Activated gamma-delta T cell treated with anti-CD3 and anti-CD28 coated beads, Interleukin-2, amount 50 U/mL, for 16 hours (primary cell): ENCODE measurements around the gene CMSS1.

ENCODE experiments used
- DNase-seq: peaks from one replicate; pipeline ENCODE4 v3.0.0-alpha.2; 2020; ENCODE audit warnings: low read depth

The CMSS1 gene

DNA sequence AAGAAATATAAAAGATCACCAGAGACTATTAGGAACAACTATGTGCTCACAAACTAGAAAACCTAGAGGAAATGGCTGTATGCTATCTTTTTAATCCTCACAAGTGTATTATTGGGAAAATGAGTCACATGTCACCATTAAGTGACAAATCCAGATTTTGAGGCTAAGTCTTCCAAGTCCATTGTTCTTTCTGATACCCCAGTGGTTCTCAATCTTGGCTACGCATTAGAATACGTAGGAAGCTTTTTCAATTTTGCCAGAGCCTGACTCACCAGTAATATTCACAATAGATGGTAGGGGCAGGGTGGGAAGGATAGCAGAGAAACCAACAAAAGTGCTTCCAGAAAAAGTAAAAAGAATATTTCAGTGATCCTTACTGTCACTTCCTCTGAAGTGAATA is 179.6 kb downstream of the CMSS1 start:
- no peak for DNase-seq

DNA sequence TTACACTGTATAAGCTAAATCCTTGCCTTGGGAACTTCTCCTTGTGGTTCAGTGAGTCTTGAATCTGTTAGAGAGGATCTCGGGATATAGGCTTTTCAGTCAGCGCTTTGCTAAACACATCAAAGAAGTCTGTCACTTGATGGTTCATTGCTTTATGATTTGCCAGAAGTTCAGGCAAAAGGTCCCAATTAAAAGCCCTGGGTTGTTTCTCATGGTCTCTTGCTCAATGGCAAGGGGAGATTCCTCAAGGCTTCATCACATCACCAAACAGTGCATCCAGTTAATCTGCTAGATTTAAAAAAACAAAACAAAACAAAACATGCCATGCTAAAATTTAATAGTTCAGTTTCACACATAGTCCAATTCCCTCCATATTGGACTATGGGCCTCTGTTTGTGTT is 181.9 kb downstream of the CMSS1 start:
- no peak for DNase-seq

DNA sequence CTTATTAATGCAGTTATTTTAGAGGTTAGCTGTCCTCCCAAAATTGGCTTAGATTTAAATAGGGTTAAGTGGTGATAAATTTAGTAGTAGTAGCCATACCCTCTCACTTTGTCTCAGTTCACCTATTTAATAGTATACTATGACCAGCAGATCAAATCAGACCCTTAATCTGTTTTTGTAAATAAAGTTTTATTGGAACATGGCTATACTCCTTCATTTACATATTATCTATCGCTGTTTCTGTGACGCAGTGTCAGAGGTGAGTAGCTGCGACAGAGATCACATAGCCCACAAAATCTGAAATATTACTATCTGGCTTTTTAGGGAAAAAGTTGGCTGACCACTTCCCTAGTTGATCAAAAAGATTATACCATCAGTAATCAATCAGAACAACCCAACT is 183.4 kb downstream of the CMSS1 start:
- DNase-seq, result no peak

DNA sequence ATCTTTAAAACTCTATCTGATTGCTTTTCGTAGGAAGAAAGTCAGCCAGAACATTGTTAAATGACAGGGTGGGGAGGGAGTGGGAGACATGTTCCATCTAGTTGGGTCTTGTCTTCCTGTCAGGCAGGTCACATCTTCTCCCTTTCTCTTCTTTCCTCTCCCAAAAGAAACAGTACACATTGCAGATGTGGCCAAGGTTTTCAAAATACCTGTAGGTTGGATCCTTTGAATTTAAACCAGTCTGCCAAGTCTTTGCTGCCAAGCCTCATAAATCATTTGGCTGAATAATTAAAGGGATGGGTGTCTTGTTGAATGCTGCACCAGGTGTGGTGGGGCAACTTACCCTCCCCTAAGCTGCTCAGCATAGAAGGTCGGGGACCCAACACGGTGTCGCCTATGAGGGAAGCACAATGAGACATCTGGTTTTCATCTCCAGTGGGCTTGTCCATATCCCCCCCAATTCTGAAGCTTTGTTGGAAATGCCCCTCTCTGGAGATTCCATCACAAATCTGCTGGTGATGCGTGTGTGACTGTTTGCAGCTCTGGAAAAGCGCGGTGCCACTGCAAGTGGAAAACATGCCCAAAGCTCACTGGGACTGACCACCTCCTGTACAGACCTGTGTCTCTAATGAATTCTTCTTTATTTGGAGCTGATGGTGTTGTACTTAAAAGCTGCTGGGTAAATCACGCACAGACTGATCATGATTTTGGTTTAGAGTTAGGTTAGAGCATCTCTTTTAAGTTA is 184.0 kb downstream of the CMSS1 start:
- no peak for DNase-seq

DNA sequence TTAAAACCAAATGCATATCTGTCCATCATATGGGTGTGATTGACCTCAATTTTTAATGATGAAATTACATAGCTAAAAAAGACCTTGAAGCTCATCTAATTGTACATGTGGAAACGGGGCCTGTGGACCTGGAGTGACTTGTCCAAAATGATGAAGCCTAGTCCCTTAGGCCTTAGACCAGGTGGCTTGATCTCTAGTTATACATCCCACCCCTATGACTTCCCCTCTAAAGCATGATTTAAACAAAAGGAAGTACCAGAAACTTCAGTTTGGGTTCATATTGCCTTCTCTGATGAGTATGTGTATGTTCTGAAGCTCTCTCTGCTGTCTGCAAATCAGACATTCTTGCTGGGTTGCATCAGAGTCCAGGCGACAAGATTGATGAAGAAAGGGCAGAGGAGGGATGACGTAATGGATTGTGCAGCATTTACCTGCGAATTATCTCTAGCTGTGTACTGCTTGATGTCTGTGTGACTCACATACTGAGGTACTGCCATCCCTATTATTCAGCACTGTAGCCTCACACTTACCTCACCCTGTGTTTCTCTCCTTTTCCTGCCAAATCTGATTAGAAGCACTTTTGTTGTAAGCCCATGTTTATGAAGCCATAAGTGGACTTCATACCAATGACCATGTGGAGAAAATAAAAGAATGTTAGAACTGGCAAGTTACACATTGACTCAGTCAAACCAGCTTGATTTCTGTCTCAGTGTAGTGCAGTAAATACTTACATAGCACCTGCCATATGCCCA is 185.1 kb downstream of the CMSS1 start:
- DNase-seq, result no peak

DNA sequence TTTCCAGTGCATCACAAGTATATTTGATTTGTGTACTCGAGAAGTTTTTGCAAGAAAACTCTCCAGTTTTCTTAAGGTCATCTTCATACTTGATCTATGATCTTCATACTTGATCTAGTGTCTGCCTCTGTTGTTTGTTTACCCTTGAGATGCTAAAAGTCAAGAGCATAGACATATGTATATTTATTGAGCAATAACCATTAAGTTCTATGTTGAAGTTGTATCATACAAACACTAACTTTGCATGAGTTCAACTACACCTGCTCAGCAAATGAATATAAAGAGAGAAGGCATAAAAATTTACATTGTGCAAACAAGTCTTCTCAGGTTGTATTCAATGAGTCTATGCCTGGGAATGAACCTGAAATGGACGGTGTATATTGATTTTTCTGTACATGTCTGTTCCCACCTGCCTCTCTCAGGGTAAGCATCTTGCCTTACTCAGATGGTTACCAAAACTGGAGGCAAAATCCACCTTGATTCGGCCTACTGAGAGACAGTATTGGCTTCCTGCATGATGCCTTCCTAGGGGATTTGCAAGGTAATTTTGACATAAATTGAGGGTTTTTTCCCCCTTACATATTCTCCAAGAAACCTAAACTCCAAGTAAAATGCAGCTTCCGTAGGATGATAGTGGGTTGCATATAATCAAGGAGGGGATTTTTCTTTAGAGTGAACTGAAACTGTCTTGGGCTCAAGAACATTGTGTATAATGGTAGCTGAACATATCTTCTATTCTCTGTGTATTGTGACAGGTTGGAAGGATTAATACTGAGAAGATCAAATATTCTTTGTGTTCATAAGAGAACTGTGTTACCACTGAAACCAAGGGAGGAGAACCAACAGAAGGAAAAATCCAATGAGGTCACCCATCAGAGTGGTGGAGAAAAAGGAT is 186.2 kb downstream of the CMSS1 start:
- DNase-seq, result no peak

DNA sequence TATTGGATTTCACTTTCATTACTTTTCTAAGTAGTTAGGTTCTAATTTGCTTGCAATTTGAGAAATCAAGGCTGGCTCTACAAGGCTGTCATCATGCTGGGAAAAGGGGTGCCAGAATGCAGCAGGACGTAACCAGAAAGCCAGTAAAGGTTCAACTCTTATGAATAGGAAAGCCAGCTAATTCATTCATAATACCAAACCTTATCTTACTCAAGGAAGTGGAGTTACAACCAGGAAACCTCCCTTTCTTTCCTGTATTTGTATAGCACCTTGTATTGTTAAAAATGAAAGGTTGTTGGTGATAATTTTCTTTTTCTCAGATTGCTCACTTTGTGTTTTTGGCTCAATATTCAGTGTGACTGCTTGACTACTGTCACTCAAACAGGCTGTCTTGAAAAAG is 187.3 kb downstream of the CMSS1 start:
- DNase-seq, result no peak

DNA sequence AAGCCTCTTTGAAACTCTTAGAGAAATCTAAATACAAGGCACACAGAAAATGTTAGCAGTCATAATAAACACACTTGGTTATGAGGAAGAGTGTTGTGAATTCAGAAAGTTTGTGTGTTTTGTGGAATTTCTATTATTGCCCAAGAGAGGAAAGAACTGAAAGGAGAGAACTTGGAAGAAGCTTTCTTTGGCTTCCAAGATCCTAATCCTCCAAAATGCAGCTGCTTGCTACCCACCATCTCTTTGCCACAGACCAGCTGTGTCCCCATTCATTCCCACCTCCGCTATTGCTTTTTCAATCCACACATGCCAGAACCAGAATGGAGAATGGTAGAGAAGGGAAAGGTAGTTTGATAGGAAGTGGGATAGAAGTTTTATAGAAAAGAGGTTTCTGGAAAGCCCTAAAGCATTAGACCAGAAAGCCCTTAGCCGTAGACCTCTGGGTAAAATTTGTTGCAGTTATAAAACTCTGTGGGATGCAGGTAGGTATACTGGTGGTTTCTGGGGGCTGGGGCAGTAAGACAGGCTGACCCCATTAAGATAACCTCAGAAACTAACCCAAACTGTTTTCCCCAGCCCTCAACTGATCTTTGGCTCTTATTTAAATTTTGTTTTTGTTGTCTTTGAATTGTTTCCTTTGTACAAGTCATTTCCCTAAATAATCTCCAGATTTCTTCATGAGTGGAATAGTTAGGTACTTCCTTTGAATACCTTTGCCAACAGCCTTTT is 188.2 kb downstream of the CMSS1 start:
- no peak for DNase-seq

DNA sequence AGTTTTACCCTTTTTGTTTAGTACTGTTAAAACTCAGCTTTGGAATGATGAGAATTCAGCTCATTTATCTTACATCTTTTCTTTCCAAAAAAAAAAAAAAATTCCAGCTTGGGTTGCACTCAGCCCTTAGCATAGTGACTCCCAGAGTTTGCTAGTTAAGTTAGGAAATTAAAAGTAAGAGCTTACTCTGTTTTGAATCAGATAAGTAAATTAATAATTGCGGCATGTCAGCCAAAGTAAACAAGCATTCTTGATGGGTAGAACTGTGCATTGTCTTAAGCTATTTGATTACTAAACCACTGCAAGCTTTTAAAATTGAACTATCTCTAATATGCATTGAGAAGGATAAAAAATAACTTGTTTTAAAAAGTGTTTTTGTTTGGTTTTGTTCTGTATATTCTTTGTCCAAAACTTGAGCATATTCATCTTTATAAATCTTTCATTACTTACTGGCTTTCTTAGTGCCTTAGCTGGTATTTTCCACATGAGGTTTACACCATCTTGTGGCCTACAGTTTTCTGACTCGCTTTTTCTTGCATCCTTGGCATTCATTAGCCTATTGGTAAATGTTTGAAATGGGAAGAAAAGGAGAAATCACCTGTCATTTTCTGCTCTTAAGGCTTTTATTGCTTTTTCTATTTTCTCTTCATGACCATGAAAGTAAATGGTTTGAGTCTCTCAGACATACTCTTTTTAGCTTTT is 189.1 kb downstream of the CMSS1 start:
- DNase-seq, result no peak

DNA sequence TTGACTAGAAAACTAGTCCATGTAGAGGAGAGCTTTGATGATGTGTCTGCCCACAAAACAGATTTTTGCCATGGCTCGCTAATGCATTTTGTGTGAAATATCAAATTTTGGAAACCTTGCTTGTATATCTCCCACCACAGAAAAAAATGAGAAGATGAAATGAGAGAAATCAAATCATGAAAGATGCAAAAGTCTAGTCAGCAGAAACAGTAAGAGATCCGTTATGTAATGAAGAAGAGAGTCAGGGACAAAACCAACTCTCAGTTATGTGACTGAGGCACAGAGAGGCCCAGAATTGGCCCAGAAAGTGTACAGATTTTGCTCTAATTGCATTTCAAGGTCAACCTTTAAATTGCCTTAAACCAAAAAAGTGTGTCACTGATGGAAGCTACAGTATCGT is 189.7 kb downstream of the CMSS1 start:
- no peak for DNase-seq

DNA sequence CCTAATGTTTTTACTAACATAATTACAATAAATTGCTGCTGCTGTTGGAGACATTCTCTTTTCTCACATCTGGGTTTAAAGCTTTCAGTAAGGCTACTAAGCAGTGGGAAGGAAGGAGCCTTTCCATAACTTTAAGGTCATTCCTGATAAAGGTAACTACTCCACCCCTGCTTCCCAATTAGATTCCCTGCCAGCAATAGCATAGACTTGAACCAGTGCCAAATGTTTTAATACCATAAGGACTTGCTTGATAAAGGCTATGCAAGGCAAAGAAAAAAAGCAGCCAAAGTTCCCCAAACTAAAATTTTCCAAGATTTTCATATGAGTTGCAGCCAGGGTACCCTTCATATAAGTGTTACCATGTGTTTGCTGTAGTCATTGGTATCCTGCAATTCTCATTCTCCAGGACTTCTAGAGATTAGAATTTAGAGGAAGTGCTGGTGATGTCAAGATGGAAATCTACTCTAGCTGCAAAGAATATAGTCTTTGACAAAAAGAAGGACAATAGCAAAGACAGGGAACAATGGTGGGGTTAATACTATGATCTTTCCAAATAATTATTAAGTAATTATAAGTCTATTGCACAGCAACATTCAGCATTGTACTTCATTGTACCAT is 190.5 kb downstream of the CMSS1 start:
- no peak for DNase-seq

DNA sequence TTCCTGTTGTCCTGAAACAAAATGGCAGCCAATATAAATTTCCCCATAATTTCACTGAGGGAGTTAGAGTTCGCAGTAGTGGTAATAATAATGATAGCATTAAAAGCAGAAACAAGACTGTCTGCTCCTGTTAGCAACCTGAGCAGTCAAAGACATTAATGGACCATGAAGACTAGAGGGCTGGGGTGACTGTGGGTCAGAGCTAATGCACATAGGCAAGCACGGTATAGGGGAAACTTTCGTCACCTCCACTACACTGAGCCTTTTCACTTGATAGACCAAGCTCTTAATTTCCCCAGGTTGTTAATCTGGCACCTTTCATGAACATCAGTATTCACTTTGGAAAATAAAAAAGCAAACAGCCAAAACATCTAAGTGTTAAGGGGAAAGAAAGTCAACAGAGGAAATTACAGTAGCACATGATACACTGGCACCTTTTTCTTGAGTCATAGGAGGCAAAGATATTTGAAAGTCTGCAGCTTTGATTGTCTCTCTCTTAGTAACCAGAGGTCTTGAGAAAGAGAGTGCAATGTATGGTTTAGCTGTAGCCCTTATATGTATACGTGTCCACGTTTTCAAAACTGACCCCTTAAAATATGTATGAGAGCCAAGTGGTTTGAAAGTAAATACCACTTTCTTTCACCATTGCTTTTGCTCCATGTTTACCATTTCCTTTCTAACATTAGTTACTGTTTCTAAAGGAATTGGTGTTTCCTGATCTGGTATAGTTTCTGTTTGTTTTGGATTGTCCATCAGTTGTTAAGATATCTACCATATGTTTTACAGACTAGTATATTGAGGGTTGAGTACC is 191.8 kb downstream of the CMSS1 start:
- DNase-seq, result no peak

DNA sequence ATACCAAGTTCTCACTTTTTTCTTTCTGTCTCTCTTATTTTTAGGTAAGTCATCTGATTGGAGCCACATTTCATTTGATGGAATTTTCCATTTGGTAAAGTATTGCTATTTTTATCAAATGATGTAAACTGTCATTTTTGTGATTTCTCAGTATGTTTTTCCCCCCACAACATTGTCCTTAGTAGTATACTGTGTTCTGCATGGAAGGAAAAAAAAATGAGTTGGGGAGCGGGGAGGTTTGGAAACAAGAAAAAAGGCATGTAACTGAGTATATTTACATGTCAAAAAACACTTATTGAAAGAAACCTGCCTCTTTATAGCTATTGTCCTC is 192.4 kb downstream of the CMSS1 start:
- no peak for DNase-seq

DNA sequence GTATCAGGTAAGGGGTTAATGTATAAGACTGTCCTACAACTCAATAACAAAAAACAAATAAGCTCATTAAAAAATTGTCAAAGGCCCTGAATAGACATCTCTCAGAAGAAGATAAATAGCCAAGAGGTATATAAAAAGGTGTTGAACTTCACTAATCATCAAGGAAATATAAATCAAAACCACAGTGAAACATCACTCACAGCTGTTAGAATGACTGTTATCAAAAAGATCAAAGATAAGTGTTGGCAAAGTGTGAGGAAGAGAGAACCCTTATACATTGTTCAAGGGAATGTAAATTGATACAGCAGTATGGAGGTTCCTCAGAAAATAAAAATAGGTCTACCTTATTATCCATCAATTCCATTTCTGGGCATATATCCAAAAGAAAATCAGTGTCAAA is 201.1 kb downstream of the CMSS1 start:
- DNase-seq, result no peak

DNA sequence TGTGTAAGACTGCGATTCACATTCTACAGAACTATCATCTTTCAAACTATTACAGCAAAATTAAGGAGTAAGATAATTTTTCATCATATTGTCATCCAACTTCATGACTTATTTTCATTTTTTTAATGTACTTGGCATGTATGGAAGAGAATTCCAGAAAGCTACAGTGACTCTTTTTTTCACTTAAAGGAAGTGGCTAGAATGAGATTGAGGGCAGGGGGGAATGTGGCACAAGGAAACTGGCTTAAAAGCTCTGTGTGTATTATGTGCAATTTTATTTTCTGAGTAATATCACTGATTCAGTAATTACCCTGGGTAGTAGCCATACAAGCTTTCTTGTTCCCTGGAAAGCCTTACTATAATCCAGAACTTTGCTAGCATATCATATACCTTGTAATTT is 202.1 kb downstream of the CMSS1 start:
- DNase-seq, result no peak

DNA sequence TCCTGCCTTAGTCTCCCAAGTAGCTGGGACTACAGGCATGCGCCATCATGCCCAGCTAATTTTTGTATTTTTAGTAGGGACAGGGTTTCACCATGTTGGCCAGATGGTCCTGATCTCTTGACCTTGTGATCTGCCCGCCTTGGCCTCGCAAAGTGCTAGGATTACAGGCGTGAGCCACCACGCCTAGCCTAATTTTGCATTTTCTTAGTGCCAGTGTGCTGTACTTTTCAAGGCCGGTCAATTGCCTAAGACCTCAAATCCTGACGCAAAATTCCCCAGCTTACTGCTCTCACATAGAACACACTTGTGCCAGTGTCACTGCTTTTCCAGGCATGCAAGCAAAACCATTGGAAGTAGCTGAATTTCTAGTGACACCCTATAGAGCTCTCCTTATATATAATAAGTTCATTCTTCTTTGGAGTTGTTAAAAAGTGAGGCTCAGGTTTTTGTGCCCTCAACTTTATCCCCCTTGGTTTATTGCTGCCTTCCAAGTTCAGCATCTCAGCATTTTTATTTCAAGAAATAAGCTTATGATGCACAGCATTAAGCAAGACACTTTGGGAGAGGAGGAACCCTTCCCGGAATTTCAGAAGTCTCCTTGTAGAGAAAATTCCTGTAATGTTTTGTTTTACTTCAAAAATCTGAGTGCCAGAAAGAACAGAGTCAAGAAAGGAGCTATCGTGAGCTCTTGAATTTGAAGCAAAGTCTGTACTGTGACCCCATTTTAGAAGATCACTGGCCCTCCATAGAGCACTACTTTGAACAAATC is 203.4 kb downstream of the CMSS1 start:
- DNase-seq, result no peak

DNA sequence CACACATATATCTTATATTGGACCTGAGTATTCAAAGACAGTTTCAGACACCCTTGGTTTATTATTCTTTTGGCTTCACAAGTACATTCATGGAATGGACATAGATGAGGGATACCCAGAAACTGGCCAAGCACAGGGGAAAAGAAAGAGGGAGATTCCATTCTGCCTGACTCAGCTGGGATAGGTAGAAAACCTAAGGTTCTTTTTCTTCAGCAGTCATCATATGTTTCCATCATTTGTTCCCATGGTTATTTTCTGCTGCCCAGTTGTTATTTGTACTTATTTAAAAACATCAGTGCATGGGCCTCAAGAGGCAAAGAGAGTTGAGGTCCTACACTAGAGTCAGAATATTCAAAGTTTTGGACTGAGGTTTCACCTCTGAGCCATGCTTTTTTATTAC is 204.8 kb downstream of the CMSS1 start:
- no peak for DNase-seq

DNA sequence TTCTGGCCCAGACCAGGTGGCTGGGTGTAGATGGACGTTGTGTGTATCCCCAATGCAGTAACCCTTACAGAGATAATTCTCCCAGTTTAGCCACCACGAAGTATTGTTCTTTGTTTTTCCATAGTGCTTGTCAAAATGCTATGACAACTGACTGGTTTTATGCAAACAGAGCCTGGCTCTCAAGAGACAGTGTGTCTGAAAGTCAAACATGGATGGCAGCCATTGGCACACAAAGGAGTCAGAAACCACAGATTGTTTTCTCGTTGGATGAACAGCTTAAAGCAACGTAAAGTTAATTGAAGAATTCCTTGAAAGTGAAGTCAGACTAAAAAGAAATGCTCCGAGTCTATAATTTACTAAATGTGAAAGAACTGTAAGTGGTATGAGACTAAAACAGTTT is 205.5 kb downstream of the CMSS1 start:
- DNase-seq, result no peak

DNA sequence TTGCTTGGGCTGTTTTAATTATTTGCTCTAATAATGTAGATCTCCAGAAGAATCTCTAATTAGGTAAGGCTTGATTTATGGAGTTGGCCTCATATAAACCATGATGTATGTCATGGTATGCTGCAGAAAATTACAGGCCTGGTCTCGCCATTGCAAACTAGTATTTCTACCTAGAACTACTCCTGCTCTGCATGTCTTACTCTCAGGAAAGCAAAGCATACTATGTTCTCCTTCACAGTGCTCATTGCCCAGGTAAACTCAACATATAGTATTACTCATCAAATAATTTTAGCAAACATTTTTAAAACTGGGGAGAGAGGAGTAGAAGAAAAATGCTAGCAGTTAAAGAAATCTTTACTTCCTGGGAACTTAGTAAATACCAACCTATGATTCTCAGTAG is 205.9 kb downstream of the CMSS1 start:
- no peak for DNase-seq
